NCI-H526 (cell line): ENCODE measurements around the gene LTB4R.

ENCODE experiments used
- DNase-seq, 2 experiments: peaks; one replicate each; lab custom pipeline; 2025; lab: John Stamatoyannopoulos, UW

LTB4R gene

DNA sequence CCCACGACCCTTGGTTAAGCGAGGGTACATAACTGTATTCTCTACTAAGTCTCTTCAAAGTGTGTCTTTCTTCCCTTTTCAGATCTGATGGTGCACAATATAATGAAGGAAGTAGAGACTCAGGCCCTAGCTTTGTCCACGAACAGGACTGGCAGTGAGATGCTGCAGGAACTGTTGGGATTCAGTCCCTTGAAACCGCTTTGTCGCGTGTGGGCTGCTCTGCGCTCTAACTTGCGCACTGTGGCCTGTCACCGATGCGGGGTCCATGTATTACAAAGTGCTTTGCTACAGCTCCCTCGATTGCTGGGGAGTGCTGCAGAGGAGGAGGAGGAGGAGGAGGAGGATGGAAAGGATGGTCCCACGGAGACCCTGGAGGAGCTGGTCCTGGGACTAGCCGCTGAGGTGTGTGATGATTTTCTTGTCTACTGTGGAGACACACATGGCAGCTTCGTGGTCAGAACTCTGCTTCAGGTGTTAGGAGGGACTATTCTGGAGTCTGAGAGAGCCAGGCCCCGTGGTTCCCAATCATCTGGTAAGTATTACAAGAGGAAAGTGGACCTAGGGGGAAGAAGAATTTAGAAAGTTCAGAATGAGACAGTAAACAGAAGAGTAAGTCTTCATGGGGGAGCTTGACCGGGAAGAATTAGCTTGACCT lies 10.8 kb upstream of the LTB4R start:
- no peak for DNase-seq

DNA sequence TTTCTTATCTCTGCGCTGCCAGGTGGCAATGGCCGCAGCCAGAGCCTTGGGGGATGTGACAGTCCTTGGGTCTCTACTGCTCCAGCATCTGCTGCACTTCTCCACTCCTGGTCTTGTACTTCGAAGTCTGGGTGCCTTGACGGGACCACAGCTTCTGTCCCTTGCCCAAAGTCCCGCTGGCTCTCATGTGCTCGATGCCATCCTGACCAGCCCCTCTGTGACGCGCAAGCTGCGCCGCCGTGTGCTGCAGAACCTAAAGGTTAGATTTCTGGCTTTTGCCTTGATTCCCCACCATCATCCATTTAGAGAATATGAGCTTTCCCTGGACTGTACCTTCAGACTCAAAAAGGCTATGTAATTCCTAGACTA lies 7.3 kb upstream of the LTB4R start:
- no peak for DNase-seq

DNA sequence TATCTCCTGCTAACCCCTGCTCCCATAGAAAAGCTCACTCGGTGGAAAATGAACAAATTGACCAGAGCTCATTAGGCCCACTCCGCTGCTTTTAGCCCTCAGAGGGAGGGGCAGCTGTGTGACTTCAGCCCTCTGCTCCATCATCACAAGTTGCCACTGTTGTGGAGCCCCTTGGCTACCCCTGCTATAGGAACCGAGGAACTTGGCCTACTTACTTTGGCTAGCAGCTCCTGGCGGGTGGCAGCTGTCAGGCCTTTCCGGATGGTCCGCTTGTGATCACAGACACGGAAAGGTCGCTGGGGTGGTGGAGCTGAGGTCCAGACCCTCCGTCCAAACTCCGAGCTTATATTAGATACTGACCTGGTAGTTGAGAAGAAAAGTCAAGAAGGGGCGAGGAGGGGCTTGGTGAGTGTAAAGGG lies 4.1 kb upstream of the LTB4R start:
- no peak for DNase-seq

DNA sequence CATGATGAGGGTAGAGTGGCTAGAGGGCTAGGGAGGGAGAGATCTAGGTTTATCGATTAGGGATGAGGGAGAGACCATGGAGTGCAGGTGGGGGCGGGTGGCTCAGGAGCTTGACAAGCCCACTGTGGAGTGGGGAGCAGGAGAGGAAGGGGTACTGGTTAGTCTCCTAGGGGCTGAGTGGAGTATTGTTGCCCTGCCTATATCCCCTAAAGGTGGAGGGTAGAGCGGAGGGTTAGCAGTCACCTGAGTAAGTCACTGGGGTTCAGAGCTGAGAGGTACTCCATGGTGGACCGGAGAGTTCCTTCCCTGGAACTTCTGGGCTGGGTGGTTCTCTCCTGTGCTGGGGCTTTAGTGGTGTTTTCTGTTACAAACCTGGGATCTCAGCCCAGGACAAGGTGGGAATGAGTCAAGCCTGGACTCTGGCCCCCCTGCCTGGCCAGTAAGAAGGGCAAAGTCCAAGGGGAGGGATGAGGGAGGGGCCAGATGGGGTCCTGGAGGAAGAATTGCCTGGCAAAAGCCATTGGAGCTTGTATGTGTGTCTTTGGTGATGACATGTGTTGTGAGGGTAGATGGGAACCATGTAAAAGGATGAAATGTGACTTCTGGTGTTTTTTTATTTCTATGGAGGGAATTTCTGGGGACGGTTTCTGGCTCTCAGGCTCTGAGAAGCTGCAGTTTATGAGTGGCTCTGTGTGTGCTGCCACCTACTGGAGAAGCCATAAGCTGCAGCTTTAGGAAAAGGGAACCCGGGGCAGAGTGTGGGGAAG lies 3.5 kb upstream of the LTB4R start, which contains the start of gene CIDEB:
TSS of gene CIDEB (minus strand) at position 403 of the 767 bp plus-strand sequence. CDS start at position 284, 119 bp downstream.
- DNase-seq: peak; percentile 11 to 69

- DNase-seq: no peak
These were observed 2.8 kb upstream of the LTB4R start for GRCh38 chr14:24308342-24309124.

DNA sequence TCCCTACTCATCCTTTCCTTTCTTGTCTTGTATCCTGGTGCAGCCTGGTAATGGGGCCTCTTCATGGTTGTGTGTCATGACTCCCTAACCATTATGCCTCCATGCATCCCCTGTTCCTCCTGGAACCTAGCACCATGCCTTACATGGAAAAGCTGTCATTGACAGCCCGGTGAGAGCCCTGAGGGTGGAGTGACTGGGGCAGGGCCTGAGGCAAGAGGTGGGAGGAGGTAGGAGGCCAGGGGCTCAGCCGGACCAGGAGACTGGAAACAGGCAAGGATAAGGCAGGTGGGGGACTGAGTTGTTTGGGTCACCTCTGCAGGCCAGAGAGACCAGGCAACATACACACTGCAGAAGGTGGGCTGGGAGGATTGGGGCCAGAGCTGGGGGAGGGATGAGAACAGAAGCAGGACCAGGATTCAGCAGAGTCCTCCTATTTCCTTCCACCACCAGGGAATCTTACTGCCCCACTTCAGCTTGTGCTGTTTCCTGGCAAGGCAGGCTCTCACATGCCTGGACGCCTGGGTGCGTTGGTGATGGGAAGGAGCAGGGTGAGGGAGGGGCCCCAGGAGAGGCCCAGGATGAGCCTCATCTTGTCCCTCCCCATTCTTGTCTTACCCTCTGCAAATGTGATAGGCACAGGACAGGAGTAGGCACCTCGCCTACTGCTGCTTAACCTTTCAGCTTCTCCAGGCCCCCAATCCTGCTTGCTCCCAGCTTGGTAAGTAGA lies 1.6 kb upstream of the LTB4R start, which contains the start of gene LTB4R2:
TSS of gene LTB4R2 (plus strand) at position 603 of the 727 bp plus-strand sequence. CDS start 525 bp downstream, outside the sequence.
- DNase-seq: no peak

- no peak for DNase-seq
These were observed 1.0 kb upstream of the LTB4R start for GRCh38 chr14:24310265-24310645.

GRCh38 chr14:24311837-24312615 lies 724 bp downstream of the LTB4R start:
- no peak for DNase-seq

DNA sequence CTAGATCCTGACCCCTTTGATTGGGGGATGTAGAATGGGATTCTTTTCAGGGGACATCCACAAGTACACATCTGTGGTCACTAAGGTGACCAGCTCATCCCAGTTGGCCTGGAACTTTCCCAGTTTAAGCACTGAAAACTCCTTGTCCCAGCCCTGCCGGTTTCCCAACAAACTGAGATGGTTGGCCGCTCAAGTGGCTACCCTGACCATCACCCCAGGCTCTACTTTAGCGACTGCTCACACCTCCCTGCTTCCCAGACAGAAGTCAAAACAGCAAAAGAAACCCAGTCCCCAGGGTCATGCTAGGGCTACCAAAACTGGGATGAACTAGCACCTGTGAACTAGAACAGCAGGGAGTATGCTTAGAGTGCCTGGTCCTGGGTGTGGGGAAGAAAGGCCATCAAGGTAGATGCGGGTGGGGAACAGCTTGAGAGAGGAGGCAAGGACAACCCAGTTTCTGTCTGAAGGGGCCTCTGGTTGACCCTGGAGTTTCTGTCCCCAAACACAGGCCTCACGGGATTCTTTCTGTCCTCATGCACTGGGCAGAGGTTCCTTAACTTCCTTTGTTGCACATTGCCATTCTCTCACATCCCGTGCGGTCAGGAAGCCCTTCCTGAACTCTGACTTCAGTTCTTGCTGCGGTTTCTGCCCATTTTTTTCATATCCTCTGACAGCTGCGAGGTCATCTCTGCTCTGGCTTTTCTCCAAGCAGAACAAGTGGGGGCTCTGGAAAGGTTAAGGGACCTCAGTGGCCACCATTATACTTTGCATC lies 1.6 kb downstream of the LTB4R start:
- DNase-seq: no peak

GRCh38 chr14:24313913-24314312 lies 2.6 kb downstream of the LTB4R start:
- no peak for DNase-seq

DNA sequence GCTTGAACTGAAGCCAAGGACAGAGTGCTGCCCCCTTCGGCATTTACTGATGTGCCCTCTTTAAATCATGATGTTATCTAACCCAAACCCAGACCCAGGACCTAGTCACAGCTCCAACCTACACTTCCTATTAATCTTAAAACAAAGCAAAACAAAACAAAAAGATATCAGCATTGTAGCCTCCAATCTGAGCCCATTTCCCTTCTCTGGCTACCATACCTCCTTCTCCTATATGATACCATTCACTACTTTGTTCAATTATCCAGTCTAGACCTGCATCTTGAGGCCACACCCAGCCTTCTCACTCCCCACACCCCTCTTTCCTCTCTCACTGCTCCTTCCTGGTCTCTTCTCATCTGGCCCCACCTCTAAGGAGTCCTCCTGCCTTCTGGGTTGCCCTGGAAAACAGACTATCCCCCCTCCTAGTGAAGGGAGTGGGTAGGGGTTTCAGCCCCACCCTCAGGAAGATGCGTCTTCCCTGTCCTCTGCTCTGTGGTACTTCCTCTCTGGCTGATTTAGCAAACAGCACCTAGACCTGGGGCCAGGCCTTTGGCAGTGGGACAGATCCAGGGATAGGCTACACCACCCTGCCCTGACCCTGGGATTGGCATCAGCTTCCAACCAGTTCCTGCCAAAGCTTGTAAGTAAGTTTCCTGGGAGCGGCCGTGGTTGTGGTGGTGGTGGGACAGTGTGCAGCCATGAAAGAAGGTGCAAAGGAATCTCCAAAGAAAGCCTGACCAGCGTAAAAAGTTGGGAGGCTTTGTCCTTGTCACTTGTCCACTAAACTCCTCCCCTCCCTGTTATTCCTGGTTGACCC lies 3.3 kb downstream of the LTB4R start:
- no peak for DNase-seq

DNA sequence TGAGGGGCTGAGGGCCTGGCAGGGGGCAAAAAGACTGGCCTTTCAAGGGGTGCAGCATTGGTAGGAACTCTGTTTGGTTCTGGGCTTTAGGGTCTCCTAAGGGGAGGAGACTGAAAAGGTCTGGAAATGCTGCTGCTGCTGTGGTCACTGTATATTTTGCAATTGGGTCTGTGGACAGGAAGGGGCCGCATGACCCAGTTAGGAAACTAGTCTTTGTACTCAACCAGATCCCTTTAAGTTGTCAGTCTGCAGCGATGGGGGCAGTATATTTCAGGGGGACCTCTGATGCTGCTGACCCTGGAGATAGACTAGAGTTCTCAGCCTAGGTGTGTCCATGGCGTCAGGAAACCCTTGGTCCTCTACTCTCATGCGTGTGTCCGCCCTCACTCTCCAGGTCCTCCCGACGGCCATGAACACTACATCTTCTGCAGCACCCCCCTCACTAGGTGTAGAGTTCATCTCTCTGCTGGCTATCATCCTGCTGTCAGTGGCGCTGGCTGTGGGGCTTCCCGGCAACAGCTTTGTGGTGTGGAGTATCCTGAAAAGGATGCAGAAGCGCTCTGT lies 4.0 kb downstream of the LTB4R start:
- DNase-seq: no peak

GRCh38 chr14:24315807-24316596 lies 4.7 kb downstream of the LTB4R start:
- peak in 1 of 2 experiments; percentile 28 for DNase-seq

DNA sequence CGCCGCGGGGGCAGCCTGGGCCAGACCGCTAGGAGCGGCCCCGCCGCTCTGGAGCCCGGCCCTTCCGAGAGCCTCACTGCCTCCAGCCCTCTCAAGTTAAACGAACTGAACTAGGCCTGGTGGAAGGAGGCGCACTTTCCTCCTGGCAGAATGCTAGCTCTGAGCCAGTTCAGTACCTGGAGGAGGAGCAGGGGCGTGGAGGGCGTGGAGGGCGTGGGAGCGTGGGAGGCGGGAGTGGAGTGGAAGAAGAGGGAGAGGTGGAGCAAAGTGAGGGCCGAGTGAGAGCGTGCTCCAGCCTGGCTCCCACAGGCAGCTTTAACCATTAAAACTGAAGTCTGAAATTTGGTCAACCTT lies 5.3 kb downstream of the LTB4R start:
- no peak for DNase-seq

DNA sequence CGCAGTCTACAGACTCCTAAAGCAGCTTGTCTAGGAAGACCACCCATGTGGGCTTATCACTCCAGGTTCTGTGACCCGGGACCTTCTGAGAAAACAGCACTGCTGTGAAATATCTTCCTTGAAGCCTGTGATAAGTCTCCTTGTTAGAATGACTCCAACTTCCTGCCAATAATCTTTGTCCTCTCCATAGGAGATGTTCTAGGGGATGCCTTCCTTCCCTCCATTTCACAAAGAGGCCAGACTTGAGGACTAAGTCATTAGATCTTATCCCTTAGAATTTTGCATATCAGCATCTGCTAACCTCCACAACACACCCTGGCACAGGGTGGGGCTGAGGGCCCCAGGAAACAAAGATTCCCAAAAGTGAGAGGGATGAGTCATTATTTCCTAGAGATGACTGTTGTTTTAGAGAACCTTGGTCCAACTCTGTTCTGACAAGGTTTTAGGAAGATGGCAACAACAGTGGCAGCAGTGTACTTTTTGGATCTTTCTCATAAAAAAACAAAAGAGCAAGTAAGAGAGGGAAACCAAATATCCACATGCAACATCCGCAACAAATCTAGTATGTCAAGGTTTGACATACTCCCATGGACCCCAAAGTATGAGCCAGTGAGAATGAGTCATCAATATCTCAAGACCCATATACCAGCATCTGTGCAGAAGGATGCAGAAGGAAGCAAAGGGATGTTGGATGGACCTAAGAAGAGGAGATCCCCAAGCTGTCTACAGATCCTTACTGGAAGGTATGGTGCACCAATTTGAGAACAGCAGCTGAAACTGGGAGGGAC lies 6.0 kb downstream of the LTB4R start:
- no peak for DNase-seq

GRCh38 chr14:24321212-24321975 lies 10.1 kb downstream of the LTB4R start:
- DNase-seq: no peak

DNA sequence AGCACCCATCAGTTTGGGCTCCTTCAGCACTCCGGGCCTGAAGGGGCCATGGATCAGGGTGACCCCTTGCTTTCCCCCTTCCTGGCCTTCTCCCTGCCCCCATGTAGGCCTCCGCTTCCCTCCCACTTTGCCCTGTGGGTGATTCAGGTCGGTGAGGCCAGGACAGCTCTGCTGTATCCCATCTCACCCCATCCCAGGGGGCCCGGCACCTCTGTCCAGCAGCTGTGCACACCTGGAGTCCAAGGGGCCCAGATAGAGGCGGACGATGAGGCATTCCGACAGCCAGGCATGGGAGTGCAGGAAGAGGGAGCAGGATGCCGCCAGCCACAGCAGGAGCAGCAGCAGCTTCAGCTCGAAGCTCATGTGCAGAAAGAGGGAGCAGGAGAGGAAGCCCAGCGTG lies 11.4 kb downstream of the LTB4R start:
- DNase-seq: no peak
